ENCODE measurements around the gene PARP3.
"Not testable (repeated sequence)": the region's sequence is repeated elsewhere in the genome, so short reads cannot be mapped to it uniquely, and the experiment has no call there.

The PARP3 gene

DNA sequence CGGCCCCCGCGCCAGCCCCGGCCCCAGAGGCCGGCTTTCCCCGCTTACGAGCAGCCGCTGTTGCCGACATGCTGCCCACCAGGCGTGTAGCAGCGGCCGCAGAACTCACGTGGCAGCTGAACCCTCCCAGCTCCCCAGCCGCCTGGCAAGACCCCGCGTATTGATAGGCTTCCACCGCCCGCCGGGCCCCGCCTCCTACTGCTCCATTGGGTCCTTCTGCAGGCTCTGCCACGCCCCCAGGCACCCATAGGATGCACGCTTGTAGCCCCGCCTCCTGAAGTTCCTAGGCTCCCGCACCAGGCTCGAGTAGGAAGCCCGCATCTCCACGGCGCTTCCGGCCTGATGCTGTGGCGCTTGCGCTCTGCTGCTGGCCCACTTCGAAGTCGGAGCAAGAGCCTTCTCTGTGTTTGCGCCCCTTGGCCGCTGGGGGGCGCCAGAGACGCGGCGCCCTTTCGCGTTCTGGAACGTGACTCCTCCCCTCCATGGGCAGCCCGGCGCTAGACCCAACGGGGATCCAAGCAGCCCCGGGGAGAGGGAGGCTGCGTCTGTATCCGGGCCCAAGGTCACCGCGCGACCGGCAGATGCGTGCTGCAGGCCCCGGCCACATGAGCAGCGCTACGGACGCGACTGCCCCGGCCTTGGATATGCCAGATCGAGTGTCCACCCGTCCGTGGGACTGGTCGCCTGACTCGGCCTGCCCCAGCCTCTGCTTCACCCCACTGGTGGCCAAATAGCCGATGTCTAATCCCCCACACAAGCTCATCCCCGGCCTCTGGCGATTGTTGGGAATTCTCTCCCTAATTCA, at the start of gene PARP3, which contains the start of gene RRP9:
Gene PARP3, plus strand, starts transcription at position 566 of the 805 bp plus-strand sequence. CDS start 993 bp downstream, outside the sequence.
Gene RRP9, minus strand, starts transcription at position 107 of the 805 bp plus-strand sequence. Its CDS starts 37 bp downstream, at position 70.
- peak; percentile 97 to 99 for DNase-seq (ENCODE audit: low read depth in 2 of 2)

DNA sequence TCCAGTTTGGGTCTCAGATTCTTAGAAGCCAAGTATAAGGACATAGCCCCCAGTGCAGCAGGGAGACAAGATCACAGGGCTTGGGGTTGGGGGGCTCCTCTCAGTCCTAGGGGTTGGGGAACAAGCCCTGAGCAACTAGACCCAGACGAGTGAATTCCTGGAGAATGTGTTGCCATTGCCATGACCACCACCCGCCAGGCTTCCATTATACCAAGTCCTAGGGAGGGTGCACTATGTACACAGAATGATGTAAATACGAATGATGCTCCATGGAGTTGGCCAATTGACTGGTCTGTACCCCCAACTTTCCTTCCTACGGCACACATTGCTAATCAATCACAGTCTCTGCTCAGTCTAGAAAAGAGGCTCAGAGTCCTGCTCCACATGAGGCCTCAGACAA, 47.8 kb upstream of the PARP3 start:
- DNase-seq (ENCODE audit: low read depth in 2 of 2) = no peak

DNA sequence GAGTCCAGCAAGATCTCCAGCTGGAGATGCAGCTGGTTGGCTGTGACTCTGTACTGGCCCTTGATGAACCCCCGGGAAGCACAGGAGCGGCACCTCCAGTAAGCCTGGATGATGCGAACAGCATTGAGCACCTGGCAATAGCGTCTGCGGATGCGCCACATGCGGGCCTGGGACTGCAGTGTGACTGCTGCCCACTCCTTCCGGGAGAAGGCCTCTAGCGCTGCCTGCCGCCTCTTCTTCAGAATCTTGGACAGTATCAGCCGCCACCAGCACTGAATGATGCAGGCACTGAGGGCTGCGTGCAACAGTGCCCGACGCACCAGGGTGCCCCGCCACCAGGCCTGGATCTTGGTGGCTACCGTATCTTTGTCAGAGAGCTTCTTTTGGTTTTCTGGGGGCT, 47.2 kb upstream of the PARP3 start:
- DNase-seq (ENCODE audit: low read depth in 2 of 2) = no peak

DNA sequence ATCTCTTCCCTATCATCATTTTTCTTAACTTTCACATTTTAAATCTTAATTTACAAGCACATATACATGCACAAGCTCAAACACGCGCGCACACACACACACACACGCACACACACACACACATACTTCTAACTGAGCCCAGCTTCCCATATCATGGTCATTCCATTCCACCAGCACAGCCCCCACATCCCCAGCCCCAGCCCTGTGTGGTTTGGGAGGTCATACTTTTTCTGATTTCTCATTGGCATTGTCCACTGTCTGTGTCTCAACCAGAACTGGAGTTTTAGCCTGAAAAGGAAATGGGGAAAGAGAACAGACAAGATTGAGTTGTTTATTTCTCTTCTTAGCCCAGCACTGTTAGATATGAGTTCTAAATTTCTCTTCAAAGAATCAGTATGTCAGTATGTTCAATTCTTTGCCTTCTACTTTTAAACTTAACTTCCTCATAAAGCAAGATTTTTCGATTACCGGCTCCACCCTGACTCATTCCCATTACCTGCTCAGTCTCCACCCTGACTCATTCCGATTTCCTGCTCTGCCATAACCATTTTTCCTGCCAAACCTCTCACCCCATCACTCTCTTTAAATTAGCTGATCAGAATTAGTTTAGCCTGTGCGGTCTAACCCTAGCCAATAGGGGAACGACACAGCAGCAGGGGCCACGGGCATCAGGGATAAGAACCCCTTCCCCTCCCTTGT, 45.4 kb upstream of the PARP3 start:
- no peak for DNase-seq (ENCODE audit: low read depth in 2 of 2)

DNA sequence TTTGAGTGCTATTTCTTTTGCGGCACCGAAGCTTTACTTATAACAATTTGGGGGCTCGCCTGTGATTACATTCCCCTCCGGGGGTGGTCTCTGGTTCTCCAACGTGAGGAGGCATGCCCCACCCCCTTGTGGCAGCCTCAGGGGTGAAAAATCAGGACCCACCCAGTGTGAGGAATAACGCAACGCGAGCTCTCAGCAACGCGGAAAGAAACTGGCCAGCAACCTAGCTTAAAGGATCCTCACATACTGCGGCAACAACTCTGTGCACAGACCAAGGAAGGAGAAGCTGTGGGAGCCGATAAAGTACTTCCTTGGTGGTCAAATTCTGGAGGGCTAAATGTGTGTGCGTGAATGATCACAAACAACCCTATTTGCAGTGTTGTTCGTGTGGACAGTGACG, 44.8 kb upstream of the PARP3 start:
- no peak for DNase-seq (ENCODE audit: low read depth in 2 of 2)

DNA sequence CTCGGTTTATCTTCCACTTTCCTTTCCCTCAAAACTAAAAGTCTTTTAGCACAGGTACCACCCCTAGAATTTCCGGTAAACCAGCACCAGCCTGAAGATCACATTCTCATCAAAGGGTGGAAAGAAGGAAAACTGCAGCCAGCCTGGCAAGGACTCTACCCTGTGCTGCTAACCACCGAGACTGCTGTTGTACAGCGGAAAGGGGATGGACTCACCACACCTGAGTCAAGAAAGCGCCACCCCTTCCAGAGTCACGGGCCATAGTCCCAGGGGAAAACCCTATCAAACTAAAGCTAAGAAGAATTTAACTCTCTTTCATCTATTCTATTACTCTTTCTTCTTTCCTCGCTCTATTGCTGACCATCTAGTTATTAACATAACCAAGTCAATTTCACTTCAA, 42.1 kb upstream of the PARP3 start:
- not testable (repeated sequence) for DNase-seq (ENCODE audit: low read depth in 2 of 2)

DNA sequence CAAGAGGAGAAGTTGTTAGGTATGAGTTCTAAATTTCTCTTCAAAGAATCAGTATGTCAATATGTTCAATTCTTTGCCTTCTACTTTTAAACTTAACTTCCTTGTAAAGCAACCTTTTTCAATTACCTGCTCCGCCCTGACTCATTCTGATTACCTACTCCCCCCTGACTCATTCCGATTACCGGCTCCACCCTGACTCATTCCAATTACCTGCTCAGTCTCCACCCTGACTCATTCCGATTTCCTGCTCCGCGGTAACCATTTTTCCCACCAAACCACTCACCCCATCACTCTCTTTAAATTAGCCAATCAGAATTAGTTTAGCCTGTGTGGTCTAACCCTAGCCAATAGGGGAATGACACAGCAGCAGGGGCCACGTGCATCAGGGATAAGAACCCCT, 39.8 kb upstream of the PARP3 start:
- not testable (repeated sequence) for DNase-seq (ENCODE audit: low read depth in 2 of 2)

DNA sequence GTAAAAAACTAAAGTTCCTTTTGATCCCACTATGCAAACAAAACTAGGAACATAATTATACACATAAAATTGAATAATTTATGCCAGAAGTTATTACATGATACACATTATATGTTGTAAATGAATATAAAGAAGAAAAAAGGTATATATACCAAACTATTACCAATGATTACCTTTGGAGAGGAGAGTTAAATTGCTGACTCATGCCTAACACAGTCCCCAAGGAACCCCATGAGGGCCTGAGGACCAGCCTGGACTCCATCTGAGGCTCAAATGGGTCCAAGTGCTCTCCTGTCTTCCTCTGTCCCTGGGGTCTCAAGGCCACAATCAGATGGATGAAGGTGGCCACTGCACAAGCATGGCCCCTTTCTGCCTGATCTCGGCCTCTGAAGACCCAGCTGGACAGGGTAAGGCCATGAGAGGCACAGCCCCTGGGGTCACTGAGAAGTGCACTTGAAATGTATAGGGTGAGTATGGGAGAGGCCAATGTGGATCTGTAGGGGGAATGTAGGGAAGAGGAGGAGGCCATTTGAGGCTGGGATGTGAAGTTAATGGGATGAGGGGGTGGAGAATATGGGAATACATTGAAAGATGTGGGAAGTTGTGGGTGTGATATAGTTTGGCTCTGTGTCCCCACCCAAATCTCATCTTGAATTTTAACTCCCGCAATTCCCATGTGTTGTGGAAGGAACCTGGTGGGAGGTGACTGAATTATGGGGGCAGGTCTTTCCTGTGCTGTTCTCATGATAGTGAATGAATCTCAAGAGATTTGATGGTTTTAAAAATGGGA, 37.9 kb upstream of the PARP3 start:
- no peak for DNase-seq (ENCODE audit: low read depth in 2 of 2)

DNA sequence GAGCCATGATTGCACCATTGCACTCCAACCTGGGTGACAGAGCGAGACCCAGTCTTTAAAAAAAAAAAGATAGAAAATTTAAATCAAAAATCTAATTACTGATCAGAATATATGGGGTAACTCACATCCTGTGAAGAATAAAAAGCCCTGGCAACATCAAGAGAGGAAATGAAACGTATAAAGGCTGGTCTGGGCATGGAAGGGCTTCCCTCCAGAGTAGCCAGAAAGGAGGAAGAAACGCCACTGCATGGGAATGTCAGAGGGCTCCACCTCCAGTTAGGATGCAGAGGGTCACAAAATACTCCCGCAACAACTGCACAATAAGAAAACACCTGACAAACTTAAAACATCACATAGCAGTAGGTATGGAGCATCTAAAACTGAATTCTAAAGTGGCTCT, 34.1 kb upstream of the PARP3 start:
- no peak for DNase-seq (ENCODE audit: low read depth in 2 of 2)

DNA sequence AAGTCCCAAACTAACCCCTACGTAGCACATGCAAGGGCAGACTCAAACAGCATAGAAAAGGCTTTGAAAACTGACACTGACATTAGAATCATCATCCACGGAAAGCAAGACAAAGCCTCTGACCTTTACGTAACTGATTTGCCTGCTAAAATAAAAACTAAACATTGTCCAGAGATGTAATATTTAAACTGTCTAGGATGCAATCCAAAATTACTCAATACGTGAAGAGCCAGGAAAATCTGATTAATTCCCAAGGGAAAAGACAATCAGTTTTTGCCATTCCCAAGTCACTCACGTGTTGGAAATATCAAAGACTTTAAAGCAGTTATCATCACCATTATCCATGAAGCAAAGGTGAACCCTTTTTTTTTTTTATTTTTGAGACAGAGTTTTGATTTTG, 25.7 kb upstream of the PARP3 start:
- DNase-seq (ENCODE audit: low read depth in 2 of 2) = no peak

DNA sequence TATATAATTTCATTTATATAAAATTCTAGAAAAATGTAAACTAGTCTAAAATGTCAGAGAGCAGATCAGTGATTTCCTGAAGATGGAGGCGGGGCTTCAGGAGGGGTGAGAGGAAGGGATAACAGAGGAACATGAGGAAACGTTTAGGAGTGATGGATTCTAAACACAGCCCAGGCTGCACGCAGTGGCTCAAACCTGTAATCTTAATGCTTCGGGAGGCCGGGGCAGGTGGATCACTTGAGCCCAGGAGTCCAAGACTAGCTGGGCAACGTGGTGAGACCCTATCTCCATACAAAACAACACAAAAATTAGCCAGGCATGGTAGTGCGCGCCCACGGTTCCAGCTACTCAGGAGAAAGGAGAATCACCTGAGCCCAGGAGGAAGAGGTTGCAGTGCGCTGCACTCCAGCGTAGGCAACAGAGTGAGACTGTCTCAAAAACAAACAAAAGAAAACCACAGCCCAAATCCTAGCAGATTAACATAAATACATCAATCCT, 21.0 kb upstream of the PARP3 start:
- no peak for DNase-seq (ENCODE audit: low read depth in 2 of 2)

DNA sequence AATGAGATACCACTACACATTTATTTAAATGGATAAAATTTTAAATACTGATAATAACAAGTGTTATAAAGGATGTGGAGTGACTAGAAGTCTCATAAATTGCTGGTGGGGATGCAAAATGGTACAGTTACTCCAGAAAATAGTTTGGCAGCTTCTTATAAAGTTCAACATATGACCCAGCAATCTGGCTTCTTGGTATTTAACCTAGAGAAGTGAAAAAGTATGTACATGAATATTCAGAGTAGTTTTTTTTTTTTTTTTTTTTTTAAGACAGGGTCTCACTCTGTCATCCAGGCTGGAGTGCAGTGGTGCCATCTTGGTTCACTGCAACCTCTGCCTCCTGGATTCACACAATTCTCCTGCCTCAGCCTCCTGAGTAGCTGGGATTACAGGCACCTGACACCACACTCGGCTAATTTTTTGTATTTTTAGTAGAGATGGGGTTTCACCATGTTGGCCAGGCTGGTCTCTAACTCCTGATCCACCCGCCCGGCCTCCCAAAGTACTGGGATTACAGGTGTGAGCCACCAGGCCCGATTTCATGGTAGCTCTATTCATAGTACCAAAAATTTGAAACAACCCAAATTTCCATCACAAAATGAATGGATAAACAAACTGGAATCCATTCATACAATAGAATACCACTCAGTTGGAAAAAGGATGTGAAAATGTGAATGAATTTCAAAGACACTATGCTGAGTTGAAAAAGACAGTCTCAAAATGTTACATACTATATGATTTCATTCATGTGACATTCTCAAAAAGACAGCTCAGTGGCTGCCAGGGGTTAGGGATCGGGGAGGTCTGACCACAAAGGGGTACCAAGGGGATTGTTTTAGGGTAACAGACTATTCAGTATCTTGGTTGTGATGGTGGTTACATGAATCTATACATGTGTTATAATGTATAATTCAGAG, 14.8 kb upstream of the PARP3 start:
- no peak for DNase-seq (ENCODE audit: low read depth in 2 of 2)

DNA sequence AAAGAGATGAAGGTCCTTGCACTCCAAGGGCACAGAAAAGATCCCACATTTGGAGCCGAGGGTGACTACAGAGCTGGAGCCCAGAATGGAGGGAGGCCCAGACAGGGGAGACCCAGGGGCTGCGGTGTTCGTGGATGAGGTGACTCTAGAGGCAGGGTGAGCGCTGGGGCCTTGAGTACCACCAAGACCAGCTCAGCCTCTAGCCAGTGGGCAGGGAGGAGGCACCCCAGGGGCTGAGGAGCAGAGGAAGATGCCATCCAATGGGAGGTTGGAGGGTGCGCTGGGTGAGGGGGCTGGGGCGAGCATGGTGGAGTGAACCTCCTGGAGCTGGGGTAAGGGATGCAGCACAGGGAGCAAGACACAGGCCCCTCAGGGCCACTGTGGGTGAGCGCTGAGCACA, 13.7 kb upstream of the PARP3 start:
- no peak for DNase-seq (ENCODE audit: low read depth in 2 of 2)

DNA sequence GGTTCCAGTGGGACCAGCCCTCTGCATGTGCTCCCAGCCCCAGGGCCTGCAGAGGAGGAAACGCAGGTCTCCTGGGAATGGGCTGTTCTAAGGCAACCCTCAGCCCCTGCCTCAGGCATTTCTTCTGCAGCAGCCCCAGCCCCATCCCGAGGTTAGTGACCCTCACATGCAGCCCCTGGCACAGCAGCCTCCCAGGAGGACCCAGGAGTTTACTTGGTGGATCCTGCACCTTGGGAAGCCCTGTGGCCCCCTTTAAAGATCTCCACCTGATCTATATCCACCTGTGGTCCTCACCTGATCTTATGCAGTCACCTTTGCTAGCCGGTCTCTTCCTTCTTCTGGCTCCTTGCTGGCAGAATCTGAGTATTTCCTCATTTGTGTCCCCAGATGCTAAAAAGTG, 13.2 kb upstream of the PARP3 start:
- not testable (repeated sequence) for DNase-seq (ENCODE audit: low read depth in 2 of 2)

DNA sequence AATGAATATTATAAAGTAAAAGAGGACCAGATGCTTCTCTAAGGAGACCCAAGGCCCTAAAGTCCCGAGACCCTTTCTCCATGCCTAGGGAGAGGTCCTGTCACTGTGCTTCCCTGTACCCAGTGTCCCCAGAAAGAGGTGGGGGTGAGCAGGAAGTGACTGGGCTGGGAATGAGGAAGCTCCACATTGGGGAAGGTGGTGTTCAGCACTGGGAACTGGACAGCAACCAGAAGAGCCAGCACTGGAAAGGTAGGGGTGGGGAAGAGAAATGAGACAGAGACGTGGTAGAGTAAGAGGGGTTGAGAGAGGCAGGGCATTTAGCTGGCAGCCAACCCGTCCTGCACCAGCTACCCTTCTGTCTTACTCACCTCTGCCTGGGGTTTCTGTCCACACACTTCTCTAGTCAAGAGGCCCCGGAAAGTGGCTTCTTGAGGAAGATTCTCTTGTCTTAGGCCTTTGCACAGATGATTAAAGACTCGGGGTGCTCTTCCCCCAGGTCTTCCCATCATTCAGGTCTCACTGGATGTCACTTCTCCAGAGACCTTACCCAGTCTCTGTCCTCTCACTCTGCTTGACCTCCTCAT, 12.7 kb upstream of the PARP3 start:
- no peak for DNase-seq (ENCODE audit: low read depth in 2 of 2)

DNA sequence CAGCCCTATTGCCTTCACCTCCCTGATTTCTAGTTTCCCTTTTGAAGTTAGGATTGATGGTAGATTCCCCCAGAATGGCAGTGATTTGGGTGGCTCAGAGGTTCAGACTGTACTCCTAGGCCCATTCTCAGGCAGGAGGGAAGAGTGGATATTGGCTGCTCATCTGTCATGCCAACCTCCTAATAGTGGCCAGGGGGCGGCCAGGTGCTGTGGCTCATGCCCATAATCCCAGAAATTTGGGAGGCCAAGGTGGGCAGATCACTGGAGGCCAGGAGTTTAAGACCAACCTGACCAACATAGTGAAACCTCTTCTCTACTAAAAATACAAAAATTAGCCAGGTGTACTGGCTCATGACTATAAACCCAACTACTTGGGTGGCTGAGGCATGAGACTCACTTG, 11.7 kb upstream of the PARP3 start:
- no peak for DNase-seq (ENCODE audit: low read depth in 2 of 2)

DNA sequence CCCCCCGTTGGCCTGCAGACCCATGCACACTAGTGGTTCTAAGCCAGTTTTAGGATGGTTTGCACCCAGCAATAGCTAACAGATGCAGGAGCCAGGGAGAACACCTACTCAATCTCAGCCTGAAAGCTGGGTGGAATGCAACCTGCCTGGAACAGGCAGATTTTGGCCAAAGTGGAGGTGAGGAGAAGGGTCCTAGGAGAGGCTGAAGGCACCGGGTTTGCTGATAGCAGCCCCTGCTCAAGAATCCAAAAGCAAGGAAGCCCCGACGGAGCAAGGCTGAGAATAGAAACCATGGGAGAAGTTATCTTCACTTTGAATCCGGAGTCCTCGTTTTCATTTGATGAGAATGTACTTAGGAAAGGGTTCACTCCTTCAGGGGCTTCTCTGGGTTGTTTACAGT, 10.4 kb upstream of the PARP3 start:
- DNase-seq (ENCODE audit: low read depth in 2 of 2) = no peak

DNA sequence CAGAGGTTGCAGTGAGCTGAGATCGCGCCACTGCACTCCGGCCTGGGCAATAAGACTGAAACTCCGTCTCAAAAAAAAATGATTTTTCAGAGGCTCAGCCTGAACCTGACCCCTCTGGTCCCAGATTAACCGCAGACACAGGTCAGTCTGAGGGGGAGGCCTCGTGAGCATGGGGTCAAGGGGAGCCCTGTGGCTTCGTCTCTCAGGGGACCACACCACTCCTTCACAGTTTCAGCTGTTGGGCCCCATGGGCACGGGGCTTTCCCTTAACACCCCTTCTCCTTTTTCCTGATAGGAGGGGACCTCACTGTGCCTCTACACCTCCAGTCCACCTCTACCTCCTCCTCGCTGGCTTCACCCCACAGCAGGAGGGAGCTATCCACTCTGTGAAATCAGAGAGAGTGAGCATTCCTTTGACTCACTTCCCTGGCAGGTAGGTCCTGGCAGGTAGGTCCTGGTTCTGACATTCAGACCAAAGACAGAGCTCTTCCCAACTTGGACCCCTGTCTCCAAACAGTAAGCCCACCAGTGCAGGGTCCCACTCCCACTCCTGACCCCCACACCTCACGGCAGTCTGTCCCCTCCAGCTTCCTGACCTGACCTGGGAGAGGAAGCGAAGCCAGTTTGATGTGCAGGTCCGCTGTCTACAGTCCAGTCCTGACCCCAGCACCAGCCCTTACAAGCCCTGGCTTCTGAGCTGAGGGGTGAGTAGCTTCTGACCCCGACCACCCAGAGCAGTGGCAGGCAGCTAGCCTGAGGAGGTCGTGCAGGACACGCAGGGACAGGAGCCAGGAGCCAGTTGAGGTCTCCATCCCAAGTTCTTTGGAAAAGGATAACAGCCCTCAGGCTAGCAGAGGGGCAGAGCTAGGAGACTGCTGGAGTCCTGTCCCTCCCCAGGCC, 9.4 kb upstream of the PARP3 start:
- DNase-seq (ENCODE audit: low read depth in 2 of 2) = no peak

DNA sequence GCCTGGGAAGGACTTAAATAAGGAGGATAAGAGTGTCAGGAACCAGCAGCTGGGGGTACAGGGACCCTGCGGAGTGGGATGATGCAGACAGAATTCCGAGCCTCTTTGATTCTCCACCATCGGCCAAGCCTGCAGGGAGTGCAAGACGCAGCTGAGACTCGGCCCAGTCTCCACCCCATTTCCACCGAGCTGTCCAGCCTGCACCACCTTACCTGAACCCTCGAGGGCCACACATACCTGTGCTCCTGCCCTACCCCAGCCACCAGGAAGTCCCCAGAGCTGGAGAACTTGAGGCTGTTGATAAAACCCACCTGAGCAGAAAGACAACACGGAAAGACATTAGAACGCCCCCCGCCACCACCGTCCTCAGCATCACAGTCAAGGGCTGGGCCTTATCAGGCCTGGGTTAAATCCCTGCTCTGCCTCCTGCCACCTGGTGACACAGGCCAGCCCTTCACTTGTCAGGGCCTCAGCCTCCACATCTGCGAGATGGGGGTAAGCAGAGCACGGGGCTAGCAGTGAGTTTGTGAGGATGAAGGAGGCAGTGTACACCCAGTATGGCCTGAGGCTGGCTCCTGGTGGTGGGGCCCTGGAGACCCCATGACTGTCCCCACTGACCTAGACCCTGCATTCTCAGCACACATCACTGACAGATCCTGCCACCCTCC, 8.6 kb upstream of the PARP3 start:
- no peak for DNase-seq (ENCODE audit: low read depth in 2 of 2)
